RCC 7860 (cell line): ENCODE results near the gene ABCF2.

Source experiments
- DNase-seq: peaks from one replicate; pipeline ENCODE4 v3.0.0-alpha.2; 2015; ENCODE audit warnings: low spot score
- FAIRE-seq: peaks from 2 replicates; lab custom pipeline; 2012; peaks lifted over from hg19 to GRCh38; lab: Jason Lieb, UNC

Gene ABCF2

GRCh38 chr7:151197932-151198331, 29.1 kb downstream of the ABCF2 start:
- no peak for DNase-seq
- no peak for FAIRE-seq

- FAIRE-seq (no peak), DNase-seq (no peak)
Measured at GRCh38 chr7:151195616-151196450, 31.2 kb downstream of the ABCF2 start.

- no peak for FAIRE-seq
- DNase-seq, result no peak
Measured at GRCh38 chr7:151194188-151194587, 32.8 kb downstream of the ABCF2 start.

GRCh38 chr7:151193203-151193978, 33.6 kb downstream of the ABCF2 start:
- DNase-seq (no peak), FAIRE-seq (no peak)

DNA sequence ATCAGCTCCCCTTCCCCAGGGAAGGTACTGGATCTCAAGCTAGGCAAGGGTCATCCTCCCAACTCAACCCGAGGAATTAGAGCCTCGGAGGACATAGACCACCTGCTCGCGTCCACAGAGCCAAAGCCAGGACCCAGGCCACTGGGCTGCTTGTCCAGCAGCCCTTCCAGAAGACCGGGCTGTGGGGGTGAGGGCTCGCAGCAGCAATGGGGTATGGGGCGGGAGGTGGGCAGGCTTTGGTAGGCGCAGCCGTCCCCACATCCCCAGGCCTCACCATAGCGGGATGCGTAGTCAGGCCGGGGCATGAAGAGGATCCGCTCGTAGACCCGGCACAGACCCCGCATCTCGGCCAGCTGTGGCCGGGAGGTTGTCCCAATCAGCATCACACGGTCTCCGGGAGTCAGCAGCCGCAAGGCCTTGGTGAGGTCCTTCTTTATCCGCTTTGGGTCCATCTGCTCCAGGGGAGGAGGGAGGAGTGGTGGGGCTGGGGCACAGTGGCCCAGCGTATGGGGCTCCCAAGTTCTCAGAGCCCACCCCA, 34.9 kb downstream of the ABCF2 start:
- FAIRE-seq, result no peak
- no peak for DNase-seq

DNA sequence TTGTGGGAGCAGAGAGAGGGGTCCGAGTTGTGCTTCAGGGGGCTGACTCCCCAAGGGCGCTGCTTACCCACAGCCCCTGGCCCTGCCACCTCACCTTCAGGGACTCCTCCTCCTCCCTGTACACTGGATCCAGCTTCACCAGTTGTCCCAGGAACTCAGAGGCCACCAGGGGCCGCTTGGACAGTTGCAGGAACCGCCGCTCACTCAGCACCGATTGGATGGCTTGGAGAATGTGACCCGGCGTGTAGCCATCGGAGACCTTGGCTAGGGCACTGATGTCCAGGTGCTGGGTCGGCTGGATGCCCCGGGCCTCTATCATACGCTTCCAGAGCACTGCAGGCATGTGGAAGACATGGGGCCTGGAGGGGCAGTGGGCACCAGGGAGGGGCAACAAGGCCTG, 35.5 kb downstream of the ABCF2 start:
- FAIRE-seq (no peak), DNase-seq (no peak)

GRCh38 chr7:151189038-151189437, 38.0 kb downstream of the ABCF2 start:
- DNase-seq, result no peak
- FAIRE-seq, result no peak

- no peak for FAIRE-seq
- no peak for DNase-seq
Measured at GRCh38 chr7:151188252-151188542, 38.8 kb downstream of the ABCF2 start.

DNA sequence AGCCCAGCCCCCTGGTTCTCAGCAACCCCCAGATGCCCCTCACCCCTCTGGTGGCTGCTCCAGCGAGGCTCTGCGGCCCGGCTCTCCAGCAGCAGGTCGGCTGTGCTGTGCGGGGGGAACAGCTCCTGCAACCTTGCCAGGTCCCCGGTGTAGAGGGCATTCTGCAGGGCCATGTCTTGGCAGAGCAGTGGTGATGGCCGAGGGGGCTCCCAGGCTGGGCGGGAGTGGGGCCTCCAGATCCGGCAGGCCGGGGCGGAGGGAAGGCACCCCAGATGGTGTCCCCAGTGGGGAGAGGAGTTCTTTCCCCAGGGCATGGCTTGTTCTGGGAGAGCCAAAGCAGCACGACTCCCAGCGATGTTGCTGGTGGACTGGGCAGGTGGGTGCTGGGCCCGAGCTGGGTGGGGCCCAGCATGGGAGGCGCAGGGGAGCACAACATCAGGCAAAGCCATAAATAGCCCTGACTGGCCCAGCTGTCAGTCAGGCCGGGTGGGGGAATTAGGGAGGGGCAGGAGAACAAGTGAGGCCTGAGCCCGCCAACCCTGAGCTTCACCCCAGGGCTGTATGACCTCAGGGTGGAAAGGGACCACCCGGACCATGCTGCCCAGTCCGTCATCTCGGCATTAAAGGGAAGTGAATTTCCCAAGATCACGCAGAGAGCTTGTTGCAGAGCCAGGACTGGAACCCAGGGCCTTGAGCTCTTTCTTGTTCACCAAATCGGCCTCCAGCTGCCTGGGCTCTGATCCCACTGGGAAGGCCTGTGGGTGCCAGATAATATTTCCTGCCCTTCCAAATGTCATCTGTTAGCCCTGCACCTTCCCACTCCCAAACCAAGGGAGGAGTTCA, 39.4 kb downstream of the ABCF2 start:
- FAIRE-seq (no peak), DNase-seq (no peak)

DNA sequence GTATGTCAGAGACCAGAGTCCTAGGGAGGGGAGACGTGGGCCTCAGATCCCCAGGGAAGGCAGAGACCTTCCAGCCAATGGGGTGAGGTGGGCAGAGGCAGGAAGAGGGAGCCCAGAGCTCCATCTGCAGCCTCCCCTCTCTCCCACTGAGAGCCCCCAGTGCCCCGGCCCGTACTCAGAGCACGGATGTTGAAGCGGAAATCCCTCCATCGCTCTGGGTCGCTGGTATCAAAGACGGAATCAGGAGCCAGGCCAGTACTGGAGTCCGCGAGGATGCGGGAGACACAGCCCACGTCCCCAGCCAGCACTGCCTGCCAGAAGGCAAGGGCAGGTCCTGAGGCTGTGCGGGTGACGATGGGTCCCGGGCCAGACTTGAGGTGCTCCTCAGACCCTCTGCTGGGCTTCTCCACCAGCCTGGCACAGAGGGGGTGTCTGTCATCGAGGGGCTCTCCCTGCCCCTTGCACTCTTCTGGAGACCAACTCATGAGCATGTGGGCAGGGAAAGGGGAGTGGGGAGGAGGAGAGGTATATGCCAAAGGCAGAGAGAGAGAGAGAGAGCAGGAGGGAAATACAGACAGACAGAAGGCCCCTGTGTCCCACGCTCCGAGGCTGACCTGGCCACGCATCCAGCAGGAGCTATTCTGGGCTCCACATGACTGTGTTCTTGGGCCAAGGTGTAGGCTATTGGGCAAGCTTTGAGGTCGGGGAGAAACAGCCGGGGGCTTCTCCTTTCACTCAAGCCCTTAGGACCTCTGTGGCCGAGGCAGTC, 40.2 kb downstream of the ABCF2 start, which contains the start of gene ASB10:
Gene ASB10, minus strand, starts transcription at position 611 of the 769 bp plus-strand sequence. Its CDS starts 120 bp downstream, at position 491.
- FAIRE-seq, result no peak
- DNase-seq, result no peak

GRCh38 chr7:151185762-151186639, 41.0 kb downstream of the ABCF2 start:
- DNase-seq (no peak), FAIRE-seq (no peak)

DNA sequence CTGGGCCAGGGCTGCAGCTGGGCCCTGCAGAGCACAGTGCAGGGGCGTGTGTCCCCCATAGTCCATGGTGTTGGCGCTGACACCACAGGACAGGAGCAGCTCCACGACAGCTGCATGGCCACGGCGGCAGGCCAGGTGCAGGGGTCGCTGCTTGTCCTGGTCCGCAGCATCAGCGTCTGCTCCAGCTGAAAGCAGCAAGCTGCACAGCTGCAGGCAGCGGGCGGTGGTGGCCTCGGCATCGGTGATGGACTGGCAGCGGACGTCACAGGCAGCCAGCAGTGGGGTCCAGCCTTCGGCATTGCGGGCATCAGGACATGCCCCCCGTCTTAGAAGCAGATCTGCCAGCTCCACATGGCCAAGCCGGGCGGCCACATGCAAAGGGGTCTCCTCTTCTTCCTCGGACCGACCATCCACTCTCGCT, 46.0 kb downstream of the ABCF2 start:
- DNase-seq (no peak), FAIRE-seq (no peak)

DNA sequence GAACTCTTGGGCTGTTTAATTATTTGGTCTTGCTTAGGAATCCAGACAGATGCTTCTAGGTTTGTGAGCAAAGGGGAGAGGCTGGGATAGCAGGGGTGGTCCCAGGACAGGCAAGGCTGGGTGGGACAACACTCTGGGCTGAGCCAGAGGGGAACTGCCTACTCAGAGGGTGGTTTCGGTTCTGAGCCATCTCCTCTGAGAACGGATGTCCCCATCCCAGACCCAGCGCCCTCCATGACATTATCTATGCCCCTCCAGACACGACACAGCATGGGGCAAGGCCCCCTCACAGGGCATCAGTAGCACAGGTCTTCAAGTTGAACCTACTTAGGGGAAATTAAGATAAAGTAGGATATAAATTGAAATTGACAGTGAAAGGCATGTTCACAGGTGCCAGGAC, 47.1 kb downstream of the ABCF2 start:
- no peak for DNase-seq
- no peak for FAIRE-seq

DNA sequence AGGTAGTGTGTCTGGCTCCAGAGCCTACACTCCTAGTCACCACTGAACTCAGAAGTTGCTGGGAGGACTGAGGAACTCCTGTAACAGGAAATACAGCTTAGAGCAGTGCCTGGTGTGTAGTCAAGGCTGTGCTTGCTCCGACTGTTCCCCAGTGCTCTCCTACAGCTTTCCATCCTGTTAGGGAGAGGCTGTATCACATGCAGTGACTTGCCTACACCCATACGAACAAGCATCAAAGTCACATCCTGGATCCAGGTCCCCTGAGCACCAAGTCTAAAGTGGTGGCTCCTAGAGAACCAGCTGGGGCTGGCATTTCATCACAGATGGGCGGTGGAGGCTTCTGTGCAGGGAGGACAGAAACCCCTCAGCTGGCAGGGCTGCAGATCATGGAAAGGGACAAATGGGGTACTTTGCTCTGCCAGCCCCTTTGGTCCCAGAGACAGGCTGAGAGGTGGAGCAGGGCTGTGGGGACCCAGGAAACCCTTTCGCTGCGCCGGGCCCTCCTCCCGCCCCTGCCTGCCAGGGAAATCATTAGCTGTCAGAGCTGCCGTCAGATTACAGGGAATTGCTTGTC, 47.6 kb downstream of the ABCF2 start:
- FAIRE-seq (no peak), DNase-seq (no peak)

- DNase-seq (no peak), FAIRE-seq (no peak)
Measured at GRCh38 chr7:151178831-151179230, 48.2 kb downstream of the ABCF2 start.

- FAIRE-seq, result no peak
- no peak for DNase-seq
Measured at GRCh38 chr7:151178236-151178635, 48.8 kb downstream of the ABCF2 start.

- FAIRE-seq (no peak), DNase-seq (no peak)
Measured at GRCh38 chr7:151177310-151177709, 49.7 kb downstream of the ABCF2 start.

DNA sequence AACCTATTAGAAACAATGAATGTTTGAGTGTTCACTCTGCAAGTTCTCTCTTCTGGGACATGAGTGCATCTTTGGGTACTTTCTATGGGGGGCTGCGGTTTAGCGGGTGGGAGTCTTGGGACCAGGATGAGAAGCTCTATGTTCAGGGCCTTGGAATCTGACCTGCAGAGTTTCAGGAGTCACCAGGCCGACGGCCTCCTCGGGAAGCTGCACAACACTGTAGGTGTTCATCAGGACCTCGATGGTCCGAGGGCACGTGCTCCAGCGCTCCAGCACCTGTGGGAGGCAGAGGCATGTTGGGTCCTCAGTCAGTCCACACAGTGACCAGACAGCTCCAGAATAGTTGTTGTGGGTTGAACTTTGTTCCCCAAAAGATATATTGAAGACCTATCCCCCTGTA, 50.6 kb downstream of the ABCF2 start:
- no peak for DNase-seq
- FAIRE-seq, result no peak

DNA sequence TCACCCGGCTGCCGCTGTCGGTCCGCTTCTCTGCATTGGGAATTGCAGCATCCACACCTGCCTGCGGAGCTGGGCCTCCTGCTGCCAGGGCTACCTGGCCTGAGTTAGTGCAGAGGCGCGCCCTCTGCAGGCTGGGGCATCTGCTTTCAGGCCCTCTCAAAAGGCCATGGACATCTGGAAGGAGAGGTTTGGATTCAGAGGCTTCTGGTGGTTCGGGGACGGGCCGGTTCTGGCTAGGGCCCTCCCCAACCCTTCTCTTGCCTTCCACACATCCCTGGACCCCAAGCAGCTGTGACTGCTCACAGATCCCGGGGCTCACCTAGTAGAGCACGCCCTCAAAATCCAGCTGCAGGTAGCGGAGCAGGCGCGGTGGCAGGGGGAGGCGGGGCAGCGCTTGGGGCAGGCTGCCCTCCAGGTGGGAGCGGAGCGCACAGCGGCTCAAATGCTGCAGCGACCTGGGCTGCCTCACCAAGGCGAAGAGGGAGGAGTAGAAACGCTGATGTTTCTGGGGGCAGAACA, 51.2 kb downstream of the ABCF2 start:
- DNase-seq, result no peak
- FAIRE-seq, result no peak
